ENCODE data around the gene NFATC2. TPM values are rescaled to one million over a fixed set of nuclear protein-coding genes. Genes with fewer than 3 reads are reported as not detected.

NFATC2 gene
- total and polyA plus RNA-seq, 2 of the 8 experiments (the other 6 are each of a cell fraction or from before 2014, with no cell fraction given): 0.27 to 0.91 TPM

GRCh38 chr20:51429696-51430095, 112.8 kb downstream of the NFATC2 start:
- H4K5ac ChIP-seq (ENCODE audit: insufficient read length, low read depth, low read length): no peak overlapping the region
- H3K79me1 ChIP-seq (ENCODE audit: low read depth, low read length): no peaks in the 10 kb centered on the region
- no peak overlapping the region for H3K9ac ChIP-seq (replicated peaks in 1 of 4; ENCODE audit: extremely low read depth in 1 of 4, low read depth in 3 of 4, low read length in 3 of 4)
- no peaks in the 10 kb centered on the region for H3K27me3 ChIP-seq (replicated peaks in 1 of 4; ENCODE audit: control insufficient read depth in 3 of 4, extremely low read depth in 1 of 4, insufficient read depth in 3 of 4, low read length in 3 of 4)
- 84% methylated on average over 10 of the region's 10 CpGs; no CpG with 5 or more reads in 1 of the 2 experiments for WGBS, 2 experiments (ENCODE audit: extremely low coverage in 1 of 2, insufficient coverage in 1 of 2, insufficient read length in 1 of 2, insufficient replicate concordance in 2 of 2, low coverage in 1 of 2, low lambda C conversion rate in 2 of 2, missing lambda C conversion rate in 1 of 2)
- no peak overlapping the region for H2BK15ac ChIP-seq (ENCODE audit: low read length)
- no peak overlapping the region; the same call in none of the 2 replicates for H4K8ac ChIP-seq (ENCODE audit: extremely low read depth, insufficient read depth, low read length)
- no peak overlapping the region for H3K4me3 ChIP-seq (ENCODE audit: extremely low read depth in 1 of 4, insufficient read depth in 2 of 4, low read depth in 3 of 4, low read length in 4 of 4)
- no peak overlapping the region for H3K23ac ChIP-seq (ENCODE audit: insufficient read length)
- FAIRE-seq: no peak
- no peak overlapping the region for H2BK12ac ChIP-seq (ENCODE audit: low read depth, low read length)
- no peak overlapping the region for H3K56ac ChIP-seq (replicated peaks; ENCODE audit: insufficient read length, low read depth, low read length)
- no peak overlapping the region for H3K14ac ChIP-seq (ENCODE audit: insufficient read length)
- no peak overlapping the region for H4K91ac ChIP-seq (replicated peaks; ENCODE audit: insufficient read length, low read length)
- H2BK20ac ChIP-seq (ENCODE audit: low read length): no peak overlapping the region
- peaks cover 3% of the 10 kb centered on the region; the same call in 1 of the 2 replicates for H3K23me2 ChIP-seq (ENCODE audit: low read depth, low read length)
- no peaks in the 10 kb centered on the region for H4K20me1 ChIP-seq (replicated peaks in 1 of 2; ENCODE audit: control insufficient read depth in 1 of 2, insufficient read depth in 2 of 2, low read length in 2 of 2)
- DNase-seq (ENCODE audit: low read depth in 1 of 2, low spot score in 2 of 2): no peak
- H3K4ac ChIP-seq (replicated peaks; ENCODE audit: insufficient read length, low read depth, low read length): no peak overlapping the region
- no peak overlapping the region for H2AFZ ChIP-seq (ENCODE audit: low read length)
- no peak overlapping the region for H2BK5ac ChIP-seq (ENCODE audit: low read depth, low read length)
- no peak overlapping the region for H2BK120ac ChIP-seq (replicated peaks; ENCODE audit: low read depth, low read length)
- H3K18ac ChIP-seq (ENCODE audit: extremely low read depth, low read length): no peak overlapping the region
- H2AK5ac ChIP-seq (ENCODE audit: low read depth, low read length): no peak overlapping the region
- H3K9me3 ChIP-seq (ENCODE audit: insufficient read depth in 2 of 2, low read depth in 1 of 2, low read length in 1 of 2): no peaks in the 10 kb centered on the region
- POLR2A ChIA-PET (ENCODE audit: partially characterized antibody): no interaction called here
- no peaks in the 10 kb centered on the region for H3K36me3 ChIP-seq (ENCODE audit: control insufficient read depth in 2 of 4, insufficient read depth in 4 of 4, low read length in 3 of 4)
- H3K79me2 ChIP-seq (ENCODE audit: control insufficient read depth in 1 of 2, insufficient read depth in 2 of 2, low read length in 2 of 2): no peaks in the 10 kb centered on the region
- CTCF ChIA-PET (ENCODE audit: partially characterized antibody): interaction anchor here (0.6 to 1.2 kb wide), 7 partner anchors 14 to 194 kb away, joined by 3 to 5 read pairs (median 3); no protein-coding TSS in a partner anchor
- H3K27ac ChIP-seq (ENCODE audit: low read depth, low read length): no peak overlapping the region
- no peak overlapping the region for H3K4me2 ChIP-seq (ENCODE audit: insufficient read depth in 1 of 2, low read depth in 2 of 2, low read length in 2 of 2)
- peaks cover 3 to 8% (median 7%) of the 10 kb centered on the region in 4 experiments; a peak in 6 of 7 replicates for H3K4me1 ChIP-seq (replicated peaks in 1 of 4; ENCODE audit: control insufficient read depth in 3 of 4, insufficient read depth in 4 of 4, low read length in 3 of 4)
- TF ChIP-seq E2F6 (IDR thresholded peaks at IDR 0.05) (no peak), PHF8 (conservative IDR thresholded peaks at IDR 0.05; ENCODE audit: low read depth, low read length) (no peak), MAX (IDR thresholded peaks at IDR 0.05) (no peak), SP2 (IDR thresholded peaks at IDR 0.05; ENCODE audit: low read length) (no peak), HDAC2 (IDR thresholded peaks at IDR 0.05; ENCODE audit: borderline replicate concordance in 1 of 2, low read depth in 2 of 2, low read length in 2 of 2) (no peak), CHD1 (IDR thresholded peaks at IDR 0.05; ENCODE audit: low read depth, low read length) (no peak), KDM1A (IDR thresholded peaks at IDR 0.05; ENCODE audit: borderline replicate concordance, low read length) (no peak), EP300 (IDR thresholded peaks at IDR 0.05; ENCODE audit: borderline replicate concordance in 1 of 2, low read depth in 2 of 2, low read length in 2 of 2) (no peak), EZH2 (IDR thresholded peaks at IDR 0.05; ENCODE audit: low read depth, low read length, severe bottlenecking) (no peak), MAFK (IDR thresholded peaks at IDR 0.05; ENCODE audit: low read depth, low read length) (no peak)
